ENCODE data around the gene NOL4L.

NOL4L gene

GRCh38 chr20:32585011-32585585 lies at the start of gene NOL4L:
Gene NOL4L, minus strand, starts transcription at chr20:32585333. Its CDS starts 443 bp downstream, at chr20:32584890.
- DNase-seq, result peak in 1 of 2 donors; percentile 50

GRCh38 chr20:32634041-32634805 lies 49.1 kb upstream of the NOL4L start:
- DNase-seq, result no peak

- DNase-seq, result no peak
Measured at GRCh38 chr20:32632461-32633354, 47.6 kb upstream of the NOL4L start.

GRCh38 chr20:32631933-32632460 lies 46.9 kb upstream of the NOL4L start:
- no peak for DNase-seq

- DNase-seq, result no peak
Measured at GRCh38 chr20:32629813-32630212, 44.7 kb upstream of the NOL4L start.

- no peak for DNase-seq
Measured at GRCh38 chr20:32628960-32629530, 43.9 kb upstream of the NOL4L start.

- DNase-seq, result peak in 1 of 2 donors; percentile 23
Measured at GRCh38 chr20:32626859-32627636, 41.9 kb upstream of the NOL4L start.

- no peak for DNase-seq
Measured at GRCh38 chr20:32626407-32626806, 41.3 kb upstream of the NOL4L start.

GRCh38 chr20:32625996-32626395 lies 40.9 kb upstream of the NOL4L start:
- DNase-seq, result no peak

- DNase-seq, result no peak
Measured at GRCh38 chr20:32624687-32625345, 39.7 kb upstream of the NOL4L start.

GRCh38 chr20:32623667-32624157 lies 38.6 kb upstream of the NOL4L start:
- no peak for DNase-seq

GRCh38 chr20:32622585-32623468 lies 37.7 kb upstream of the NOL4L start:
- DNase-seq, result no peak

- DNase-seq, result no peak
Measured at GRCh38 chr20:32621891-32622584, 36.9 kb upstream of the NOL4L start.

GRCh38 chr20:32621071-32621890 lies 36.1 kb upstream of the NOL4L start:
- DNase-seq, result no peak

- no peak for DNase-seq
Measured at GRCh38 chr20:32619586-32619985, 34.5 kb upstream of the NOL4L start.

GRCh38 chr20:32614772-32615171 lies 29.6 kb upstream of the NOL4L start:
- DNase-seq, result no peak

GRCh38 chr20:32614303-32614702 lies 29.2 kb upstream of the NOL4L start:
- DNase-seq, result no peak

- DNase-seq, result no peak
Measured at GRCh38 chr20:32613192-32614053, 28.3 kb upstream of the NOL4L start.

Measured in CD4-positive, alpha-beta T cell treated with Interleukin-4 for 1 hour (primary cell).